ENCODE measurements around the gene NSRP1.

GRCh38 chr17:30222721-30223175 is 106.1 kb downstream of the NSRP1 start:
- TF ChIP-seq POLR2AphosphoS5 (IDR thresholded peaks at IDR 0.05; ENCODE audit: low read depth, low read length) (no peak), POLR2A (IDR thresholded peaks at IDR 0.05; ENCODE audit: low read depth, low read length) (no peak), SPI1 (IDR thresholded peaks at IDR 0.05; ENCODE audit: low read depth, low read length) (no peak), TAF1 (IDR thresholded peaks at IDR 0.05; ENCODE audit: low read depth, low read length) (no peak), PAX5 (IDR thresholded peaks at IDR 0.05; ENCODE audit: insufficient read depth, low read length, severe bottlenecking) (no peak), POU2F2 (IDR thresholded peaks at IDR 0.05; ENCODE audit: low read depth, low read length) (no peak)
